ENCODE results near the gene RGS6.

RGS6 gene

GRCh38 chr14:72060917-72061316 is 128.7 kb downstream of the RGS6 start:
- Histone ChIP-seq H3K4me2 (ENCODE audit: low read length) (no peak overlapping the region), H3K36me3 (ENCODE audit: insufficient read depth, low read length) (no peaks in the 10 kb centered on the region), H3K79me2 (ENCODE audit: insufficient read depth, low read length) (no peaks in the 10 kb centered on the region), H3K4me1 (ENCODE audit: insufficient read depth, low read length, severe bottlenecking) (no peaks in the 10 kb centered on the region), H3K9ac (ENCODE audit: low read length) (no peak overlapping the region), H3K27me3 (ENCODE audit: insufficient read depth, low read length) (no peaks in the 10 kb centered on the region), H3K27ac (ENCODE audit: low read depth, low read length, poor library complexity, severe bottlenecking) (no peak overlapping the region), H3F3A (ENCODE audit: insufficient read depth, low read length) (no peaks in the 10 kb centered on the region), H3K4me3 (ENCODE audit: low read depth, low read length, poor library complexity, severe bottlenecking) (no peak overlapping the region), H3K9me3 (ENCODE audit: low read length) (no peaks in the 10 kb centered on the region), H3K9me2 (ENCODE audit: low read depth, low read length) (no peaks in the 10 kb centered on the region), H4K20me1 (ENCODE audit: insufficient read depth, low read length) (no peaks in the 10 kb centered on the region), H2AFZ (ENCODE audit: low read length) (no peak overlapping the region)
- TF ChIP-seq CTCF (IDR thresholded peaks at IDR 0.05; ENCODE audit: low read length) (no peak), EZH2 (IDR thresholded peaks at IDR 0.05; ENCODE audit: borderline replicate concordance, low read length) (no peak)

GRCh38 chr14:72061718-72062117 is 129.5 kb downstream of the RGS6 start:
- Histone ChIP-seq H4K20me1 (ENCODE audit: insufficient read depth, low read length) (no peaks in the 10 kb centered on the region), H3K4me3 (ENCODE audit: low read depth, low read length, poor library complexity, severe bottlenecking) (no peak overlapping the region), H3K9me2 (ENCODE audit: low read depth, low read length) (no peaks in the 10 kb centered on the region), H3K27me3 (ENCODE audit: insufficient read depth, low read length) (no peaks in the 10 kb centered on the region), H3F3A (ENCODE audit: insufficient read depth, low read length) (no peaks in the 10 kb centered on the region), H3K4me1 (ENCODE audit: insufficient read depth, low read length, severe bottlenecking) (no peaks in the 10 kb centered on the region), H3K9me3 (ENCODE audit: low read length) (no peaks in the 10 kb centered on the region), H3K36me3 (ENCODE audit: insufficient read depth, low read length) (no peaks in the 10 kb centered on the region), H3K9ac (ENCODE audit: low read length) (no peak overlapping the region), H3K27ac (ENCODE audit: low read depth, low read length, poor library complexity, severe bottlenecking) (no peak overlapping the region), H2AFZ (ENCODE audit: low read length) (no peak overlapping the region), H3K79me2 (ENCODE audit: insufficient read depth, low read length) (no peaks in the 10 kb centered on the region), H3K4me2 (ENCODE audit: low read length) (no peak overlapping the region)
- no peak for TF ChIP-seq EZH2 (IDR thresholded peaks at IDR 0.05; ENCODE audit: borderline replicate concordance, low read length)

- no peaks in the 10 kb centered on the region for H3F3A ChIP-seq (ENCODE audit: insufficient read depth, low read length)
- no peaks in the 10 kb centered on the region for H3K36me3 ChIP-seq (ENCODE audit: insufficient read depth, low read length)
- H3K4me2 ChIP-seq (ENCODE audit: low read length), result no peak overlapping the region
- no peaks in the 10 kb centered on the region for H3K79me2 ChIP-seq (ENCODE audit: insufficient read depth, low read length)
- H3K27me3 ChIP-seq (ENCODE audit: insufficient read depth, low read length), result no peaks in the 10 kb centered on the region
- H2AFZ ChIP-seq (ENCODE audit: low read length), result no peak overlapping the region
- no peaks in the 10 kb centered on the region for H3K9me2 ChIP-seq (ENCODE audit: low read depth, low read length)
- no peak overlapping the region for H3K4me3 ChIP-seq (ENCODE audit: low read depth, low read length, poor library complexity, severe bottlenecking)
- TF ChIP-seq CTCF (IDR thresholded peaks at IDR 0.05; ENCODE audit: low read length), result no peak
- TF ChIP-seq EZH2 (IDR thresholded peaks at IDR 0.05; ENCODE audit: borderline replicate concordance, low read length), result no peak
- H3K9ac ChIP-seq (ENCODE audit: low read length), result no peak overlapping the region
- no peak overlapping the region for H3K27ac ChIP-seq (ENCODE audit: low read depth, low read length, poor library complexity, severe bottlenecking)
- H3K9me3 ChIP-seq (ENCODE audit: low read length), result no peaks in the 10 kb centered on the region
- no peaks in the 10 kb centered on the region for H3K4me1 ChIP-seq (ENCODE audit: insufficient read depth, low read length, severe bottlenecking)
- no peaks in the 10 kb centered on the region for H4K20me1 ChIP-seq (ENCODE audit: insufficient read depth, low read length)
These were observed 131.6 kb downstream of the RGS6 start for GRCh38 chr14:72063761-72064282.

GRCh38 chr14:72064501-72064900 is 132.3 kb downstream of the RGS6 start:
- Histone ChIP-seq H3K36me3 (ENCODE audit: insufficient read depth, low read length) (no peaks in the 10 kb centered on the region), H3K9me2 (ENCODE audit: low read depth, low read length) (no peaks in the 10 kb centered on the region), H3K27me3 (ENCODE audit: insufficient read depth, low read length) (no peaks in the 10 kb centered on the region), H3K4me2 (ENCODE audit: low read length) (no peak overlapping the region), H3K9me3 (ENCODE audit: low read length) (no peaks in the 10 kb centered on the region), H4K20me1 (ENCODE audit: insufficient read depth, low read length) (no peaks in the 10 kb centered on the region), H3K4me1 (ENCODE audit: insufficient read depth, low read length, severe bottlenecking) (no peaks in the 10 kb centered on the region), H3K79me2 (ENCODE audit: insufficient read depth, low read length) (no peaks in the 10 kb centered on the region), H3K4me3 (ENCODE audit: low read depth, low read length, poor library complexity, severe bottlenecking) (no peak overlapping the region), H3F3A (ENCODE audit: insufficient read depth, low read length) (no peaks in the 10 kb centered on the region), H2AFZ (ENCODE audit: low read length) (no peak overlapping the region), H3K9ac (ENCODE audit: low read length) (no peak overlapping the region), H3K27ac (ENCODE audit: low read depth, low read length, poor library complexity, severe bottlenecking) (no peak overlapping the region)
- TF ChIP-seq EZH2 (IDR thresholded peaks at IDR 0.05; ENCODE audit: borderline replicate concordance, low read length) (no peak), CTCF (IDR thresholded peaks at IDR 0.05; ENCODE audit: low read length) (no peak)

Data from OCI-LY1 (cell line).